ACHN (cell line): ENCODE data around the gene ZFP57.

Experiments used
- DNase-seq: peaks from one replicate; pipeline ENCODE4 v3.0.0-alpha.2; 2015
- in situ Hi-C: cut with HindIII; loops from 2 replicates; pipeline ENCODE4 v1.10.0; 2017; ENCODE audit warnings: low sequenced_read_pairs, low pct_ligation_motif_present, low pct_unique_long_range_greater_than_20kb

Gene ZFP57

GRCh38 chr6:29631209-29631810, 49.6 kb downstream of the ZFP57 start:
- in situ Hi-C loops = no loop called here
- no peak for DNase-seq

DNA sequence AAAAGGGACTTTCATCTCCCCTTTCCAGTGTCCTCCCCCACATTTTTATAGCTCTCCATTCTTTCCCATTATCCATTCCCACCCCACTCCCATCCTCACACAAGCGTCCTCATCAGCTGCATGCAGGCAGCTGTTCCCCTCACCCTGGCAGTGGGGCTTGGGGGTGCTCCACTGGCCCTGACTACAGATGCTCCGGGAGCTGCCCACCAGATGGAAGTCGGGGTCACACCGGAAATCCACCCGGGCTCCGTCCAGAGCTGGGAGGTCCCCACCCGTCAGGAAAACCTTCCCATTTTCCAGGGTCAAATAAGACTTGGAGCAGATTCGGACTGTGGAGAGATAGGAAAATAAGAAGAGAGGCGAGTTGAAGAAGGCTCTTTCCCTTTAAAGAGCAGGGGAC, 50.6 kb downstream of the ZFP57 start:
- no peak for DNase-seq
- in situ Hi-C loops = no loop called here

DNA sequence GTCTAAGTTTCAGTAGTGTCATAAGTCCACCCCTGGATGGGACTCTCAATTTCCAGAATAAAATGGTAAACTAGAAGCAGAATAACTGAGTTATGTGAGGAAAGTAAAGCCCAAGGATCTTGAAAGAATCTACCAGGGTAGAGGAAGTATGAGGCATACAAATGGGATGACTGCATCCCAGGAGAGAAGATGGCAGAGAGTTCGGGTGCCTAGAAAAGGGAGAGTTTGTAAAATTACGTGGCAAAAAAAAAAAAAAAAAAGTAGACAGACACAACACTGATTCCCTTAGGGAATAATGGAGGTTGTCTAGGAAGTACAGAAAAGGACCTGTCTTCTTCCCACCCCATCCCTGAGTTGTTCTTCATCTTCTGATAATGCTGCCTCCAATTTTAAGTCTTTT, 51.4 kb downstream of the ZFP57 start:
- DNase-seq = no peak
- in situ Hi-C loops = no loop called here

DNA sequence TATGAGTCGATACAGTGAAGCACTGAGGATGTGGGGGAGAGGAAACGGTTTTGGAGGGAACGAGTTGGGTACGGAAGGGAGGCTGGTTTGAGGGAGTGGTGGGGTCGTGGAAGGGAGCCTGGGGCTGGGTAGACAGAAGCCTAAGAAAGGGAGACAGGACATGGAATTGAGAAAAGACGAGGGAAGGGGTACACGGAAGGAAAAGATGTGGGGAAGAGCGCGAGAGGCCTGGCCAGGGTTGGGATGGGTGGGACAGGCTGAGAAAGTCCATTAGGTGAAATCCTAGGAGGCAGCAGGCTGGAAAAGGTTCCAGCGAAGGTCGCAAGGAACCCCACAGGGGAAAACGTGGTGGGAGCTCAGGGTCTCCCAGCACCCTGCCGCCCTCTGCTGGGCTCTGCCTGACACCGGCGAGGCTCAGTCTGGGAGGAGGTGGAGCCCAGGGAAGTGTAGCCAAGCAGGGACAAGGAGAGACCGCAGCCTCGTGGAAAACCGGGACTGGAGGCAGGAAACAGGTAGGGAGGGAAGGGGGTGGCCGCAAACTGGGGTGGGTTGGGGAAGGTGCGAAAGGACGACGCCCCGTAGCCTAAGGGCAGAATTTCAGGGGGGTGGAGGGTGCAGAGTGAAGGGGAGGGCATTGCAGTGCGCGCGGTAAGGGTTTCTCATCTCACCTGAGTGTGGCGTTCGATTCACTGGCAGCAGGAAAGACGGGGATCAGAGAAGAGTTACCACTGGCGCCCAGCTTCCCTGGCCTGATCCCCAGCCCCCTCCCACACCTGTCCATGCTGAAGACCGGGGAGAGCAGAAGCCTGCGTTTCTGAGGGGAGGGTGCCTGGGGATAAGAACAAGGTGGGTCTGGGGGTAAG, 52.3 kb downstream of the ZFP57 start:
- in situ Hi-C loops = no loop called here
- peak; percentile 81 for DNase-seq

DNA sequence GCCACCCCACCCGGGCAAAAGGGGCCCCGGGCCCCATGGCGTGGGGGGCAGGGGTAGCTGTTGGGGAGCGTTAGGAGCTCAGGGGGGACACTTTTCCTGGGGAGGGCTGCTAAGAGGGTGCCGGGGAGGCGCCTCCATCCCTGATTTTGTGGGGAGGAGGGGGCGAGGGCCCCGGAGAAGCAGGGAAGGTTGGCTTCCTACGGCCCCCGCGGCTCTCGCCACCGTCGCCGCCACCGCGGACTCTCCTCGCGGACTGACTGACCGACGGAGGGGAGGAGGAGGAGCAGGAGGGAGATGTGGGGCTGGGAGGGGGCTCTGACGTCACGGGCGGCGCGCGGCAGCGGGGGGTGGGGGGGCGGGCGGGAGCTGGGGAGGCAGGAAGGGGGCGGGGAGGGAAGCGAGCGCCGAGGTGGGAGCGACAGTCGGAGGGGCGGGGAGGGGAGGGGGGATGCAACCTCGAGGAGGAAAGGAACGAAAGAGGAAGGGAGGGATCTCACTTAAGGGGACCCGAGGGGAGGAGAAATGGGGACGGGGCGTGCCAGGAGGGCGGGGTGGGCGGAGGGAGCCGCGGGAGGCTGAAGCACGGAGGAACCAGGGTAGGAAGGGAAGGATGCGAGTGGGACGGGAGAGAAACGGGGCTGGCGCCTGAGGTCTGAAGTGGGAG, 53.1 kb downstream of the ZFP57 start:
- peak; percentile 69 for DNase-seq
- in situ Hi-C loops = no loop called here

GRCh38 chr6:29626948-29627754, 53.8 kb downstream of the ZFP57 start:
- no peak for DNase-seq
- in situ Hi-C loops = no loop called here

- in situ Hi-C loops = no loop called here
- DNase-seq = no peak
These were observed 55.5 kb downstream of the ZFP57 start for GRCh38 chr6:29625337-29625930.

GRCh38 chr6:29624520-29624961, 56.4 kb downstream of the ZFP57 start:
- DNase-seq = no peak
- in situ Hi-C loops = no loop called here
